HG03571 (cell line): ENCODE data around the gene CELF1.
A peak's percentile ranks its signal among the peaks of the same experiment; 100 is the strongest.
"Not testable (repeated sequence)": the region's sequence is repeated elsewhere in the genome, so short reads cannot be mapped to it uniquely, and the experiment has no call there.

Source experiments
- ATAC-seq: cut with Tn5 transposase; IDR thresholded peaks from one replicate; pipeline ENCODE4 v1.9.1; 2021; ENCODE audit not compliant: unreplicated experiment

The CELF1 gene

DNA sequence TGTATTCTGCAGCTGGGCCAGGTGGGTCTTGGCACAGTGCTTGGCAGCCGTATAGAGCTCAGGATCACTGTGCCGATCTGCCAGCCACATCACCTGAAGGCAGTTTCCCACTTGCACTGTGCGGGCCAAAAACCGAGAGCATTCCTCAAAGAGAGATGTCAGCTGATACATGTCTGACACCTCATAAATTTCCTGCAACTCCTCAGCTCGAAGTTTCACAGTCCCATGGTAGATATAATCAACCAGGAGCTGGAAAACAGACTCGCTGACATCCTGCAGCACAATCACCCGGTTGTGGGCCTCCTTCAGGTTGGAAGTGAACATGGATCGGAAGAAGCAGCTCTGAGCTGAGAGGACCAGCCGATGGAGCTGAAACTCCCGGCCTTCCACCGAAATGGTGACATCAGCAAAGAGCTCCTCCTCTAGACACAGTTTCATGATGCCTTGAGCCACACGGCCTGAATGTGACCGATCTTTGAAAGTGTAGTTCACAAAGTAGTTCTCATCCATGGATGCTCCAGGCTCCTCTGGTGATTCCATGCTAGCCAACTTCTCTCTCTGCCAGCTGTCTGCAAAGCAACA lies 24.6 kb upstream of the CELF1 start:
- ATAC-seq: no peak

DNA sequence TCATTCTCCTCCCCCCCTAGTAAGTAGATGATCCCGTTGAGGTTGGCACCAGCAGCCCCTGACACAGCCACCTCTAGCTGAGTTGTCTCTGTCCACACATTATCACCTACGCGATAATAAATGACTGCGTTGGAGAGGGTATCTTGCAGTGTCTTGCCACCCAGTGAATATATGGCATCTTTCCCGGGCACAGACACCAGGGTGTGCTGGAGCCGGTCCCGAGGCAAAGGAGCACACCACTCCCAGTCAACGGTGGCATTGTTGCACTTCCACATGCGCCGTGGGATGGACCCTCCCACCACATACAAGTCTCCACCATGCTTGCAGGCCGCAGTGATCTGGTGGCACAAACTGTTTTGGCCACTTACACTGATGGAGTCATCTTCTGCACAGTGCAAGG lies 20.4 kb upstream of the CELF1 start:
- ATAC-seq: no peak

DNA sequence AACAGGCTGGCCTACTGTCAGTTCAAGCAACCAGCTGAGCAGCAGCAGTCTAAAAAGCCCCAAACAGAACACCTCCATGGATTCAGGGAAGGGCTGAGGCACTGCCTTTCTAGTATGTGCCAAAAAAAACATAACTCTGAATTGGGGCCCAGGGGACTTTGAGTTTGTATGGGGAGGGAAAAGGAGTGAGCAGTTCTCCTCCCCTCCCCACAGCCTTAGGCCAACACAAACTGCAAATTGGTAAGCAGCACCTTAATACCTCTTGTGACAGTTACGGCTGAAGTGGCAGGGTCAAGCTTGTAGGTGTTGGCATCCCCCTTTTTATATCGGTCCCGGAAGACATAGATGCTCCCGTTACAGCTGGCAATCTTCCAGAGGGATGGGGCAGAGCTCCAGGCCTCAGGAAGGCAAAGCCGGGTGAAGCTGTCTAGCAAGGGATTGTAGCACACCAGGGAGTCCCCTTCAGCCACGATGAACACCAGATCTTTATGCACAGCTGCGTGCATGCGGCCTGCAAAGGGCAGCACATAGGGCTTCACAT lies 19.9 kb upstream of the CELF1 start:
- ATAC-seq: no peak

DNA sequence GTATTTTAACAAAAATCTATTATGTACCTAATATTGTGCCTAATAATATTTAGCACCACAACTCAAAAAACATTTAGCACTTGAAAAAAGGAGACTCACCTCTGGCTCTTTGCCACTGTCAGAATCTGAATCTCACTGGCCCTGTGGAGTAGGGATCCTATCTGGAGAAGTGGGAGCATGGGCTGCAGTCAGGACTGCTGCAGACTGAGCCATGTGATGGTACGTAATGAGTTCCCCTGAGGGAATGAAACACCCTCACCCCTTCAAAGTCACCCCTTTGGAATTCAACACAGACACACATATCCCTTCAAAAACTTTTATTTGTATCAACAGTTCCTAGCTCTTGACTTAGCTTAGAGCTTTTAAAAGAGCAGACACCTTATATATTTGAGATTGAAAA lies 19.0 kb upstream of the CELF1 start:
- ATAC-seq: no peak

DNA sequence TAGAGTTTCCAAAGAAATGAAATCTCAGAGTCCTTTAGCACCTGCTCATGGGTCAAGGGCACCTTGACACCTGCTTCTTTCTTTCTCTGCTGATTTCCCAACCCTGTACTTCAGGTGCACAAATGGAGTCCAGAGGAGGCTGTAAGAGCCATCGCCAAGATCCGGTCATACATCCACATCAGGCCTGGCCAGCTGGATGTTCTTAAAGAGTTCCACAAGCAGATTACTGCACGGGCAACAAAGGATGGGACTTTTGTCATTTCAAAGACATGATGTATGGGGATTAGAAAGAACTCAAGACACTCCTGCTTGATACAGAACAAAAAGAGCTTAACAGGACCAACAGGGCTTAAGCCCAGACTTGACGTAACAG lies 18.4 kb upstream of the CELF1 start:
- no peak for ATAC-seq

DNA sequence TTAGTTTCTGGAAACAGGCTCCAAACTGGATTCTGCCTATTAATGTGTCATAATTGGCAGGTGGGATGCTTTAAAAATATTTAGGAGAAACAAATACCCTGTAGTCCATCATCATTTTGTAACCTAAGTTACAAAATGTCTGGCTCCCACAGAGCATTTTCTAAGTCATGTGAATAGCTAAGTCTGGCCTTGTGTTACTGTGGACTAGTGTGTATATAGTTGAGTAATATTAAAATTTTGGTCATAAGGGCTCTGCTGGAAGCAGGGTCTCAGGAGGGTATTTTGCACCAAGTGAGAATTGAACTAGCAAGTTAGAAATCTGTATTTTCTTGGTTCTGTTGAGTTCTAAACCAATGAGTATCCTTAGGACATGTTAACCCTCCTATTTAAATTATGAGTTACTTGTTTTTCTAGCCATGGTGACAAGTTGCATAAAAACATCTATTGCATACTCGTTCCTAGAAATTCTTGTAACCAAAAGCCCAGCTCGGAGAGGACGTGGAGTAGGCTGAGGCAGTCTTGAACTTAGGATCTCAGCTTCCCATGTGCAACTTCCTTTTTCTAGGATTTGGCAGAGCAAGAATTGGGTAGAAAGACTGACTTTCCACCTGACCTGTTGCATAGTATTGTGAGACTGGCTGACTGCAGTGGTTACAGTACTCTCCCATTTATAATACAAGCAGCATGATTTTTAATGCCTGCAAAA lies 17.9 kb upstream of the CELF1 start:
- no peak for ATAC-seq

DNA sequence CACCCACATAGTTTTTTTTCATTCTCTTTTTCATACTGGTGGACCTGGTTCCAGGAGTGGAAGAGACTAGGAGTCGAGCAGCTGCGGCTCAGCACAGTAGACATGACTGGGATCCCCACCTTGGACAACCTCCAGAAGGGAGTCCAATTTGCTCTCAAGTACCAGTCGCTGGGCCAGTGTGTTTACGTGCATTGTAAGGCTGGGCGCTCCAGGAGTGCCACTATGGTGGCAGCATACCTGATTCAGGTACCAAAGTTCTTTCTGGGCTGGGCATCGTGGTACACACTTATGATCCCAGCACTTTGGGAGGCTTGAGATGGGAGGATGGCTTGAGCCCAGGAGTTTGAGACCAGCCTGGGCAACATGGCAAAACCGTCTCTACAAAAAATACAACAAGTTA lies 16.7 kb upstream of the CELF1 start:
- no peak for ATAC-seq

DNA sequence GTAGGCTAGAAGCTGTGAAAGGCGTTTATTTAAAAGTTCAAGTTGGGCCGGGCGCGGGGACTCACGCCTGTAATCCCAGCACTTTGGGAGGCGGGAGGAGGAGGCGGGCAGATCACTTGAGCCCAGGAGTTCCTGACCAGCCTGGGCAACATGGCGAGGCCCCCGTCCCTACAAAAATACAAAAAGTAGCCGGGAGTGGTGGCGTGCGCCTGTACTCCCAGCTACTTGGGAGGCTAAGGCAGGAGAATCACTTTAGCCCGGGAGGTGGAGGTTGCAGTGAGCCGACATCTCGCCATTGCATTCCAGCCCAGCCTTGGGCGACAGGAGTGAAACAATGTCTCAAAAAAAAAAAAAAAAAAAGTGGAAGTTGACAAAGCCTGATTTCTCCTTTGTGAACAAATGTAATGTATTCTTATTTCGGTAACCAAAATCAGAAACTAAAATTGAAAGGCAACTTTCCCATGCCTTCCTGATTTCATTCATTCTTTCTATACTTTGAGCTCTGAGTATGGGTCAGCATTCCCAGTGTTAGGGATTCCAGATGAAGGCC lies 13.3 kb upstream of the CELF1 start:
- peak; percentile 4 for ATAC-seq

DNA sequence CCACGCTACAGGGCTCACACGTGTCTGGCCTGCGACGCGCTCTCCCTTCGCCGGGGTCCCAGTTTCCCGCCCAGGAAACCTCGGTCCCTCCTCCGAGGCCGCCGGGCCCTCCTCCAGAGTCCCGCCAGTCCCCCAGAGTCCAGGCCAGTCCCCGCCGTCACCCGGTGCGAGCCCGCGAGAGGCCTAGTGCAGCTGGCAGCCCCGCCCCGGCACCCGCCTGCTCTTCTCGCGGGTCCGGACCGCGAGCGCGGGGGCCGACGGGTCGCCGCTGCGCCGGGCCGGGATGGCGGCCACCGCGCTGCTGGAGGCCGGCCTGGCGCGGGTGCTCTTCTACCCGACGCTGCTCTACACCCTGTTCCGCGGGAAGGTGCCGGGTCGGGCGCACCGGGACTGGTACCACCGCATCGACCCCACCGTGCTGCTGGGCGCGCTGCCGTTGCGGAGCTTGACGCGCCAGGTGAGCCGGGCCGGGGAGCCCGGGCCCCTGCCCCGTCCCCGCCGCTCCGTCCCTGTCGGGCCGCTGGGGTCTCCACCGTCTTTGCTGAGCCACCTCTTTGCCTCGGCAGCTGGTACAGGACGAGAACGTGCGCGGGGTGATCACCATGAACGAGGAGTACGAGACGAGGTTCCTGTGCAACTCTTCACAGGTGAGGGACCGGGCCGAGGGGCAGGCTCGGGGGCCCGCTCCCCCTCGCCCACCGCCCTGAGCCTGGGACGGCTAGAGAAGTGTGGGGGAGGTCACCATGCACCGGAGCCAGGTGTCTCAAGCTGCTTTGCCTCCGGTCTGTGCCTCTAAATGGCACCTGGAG lies 12.6 kb upstream of the CELF1 start, which contains the start of gene PTPMT1:
TSS of gene PTPMT1 (plus strand) at position 260 of the 809 bp plus-strand sequence. CDS start at position 284, 24 bp downstream.
- ATAC-seq: peak; percentile 87

DNA sequence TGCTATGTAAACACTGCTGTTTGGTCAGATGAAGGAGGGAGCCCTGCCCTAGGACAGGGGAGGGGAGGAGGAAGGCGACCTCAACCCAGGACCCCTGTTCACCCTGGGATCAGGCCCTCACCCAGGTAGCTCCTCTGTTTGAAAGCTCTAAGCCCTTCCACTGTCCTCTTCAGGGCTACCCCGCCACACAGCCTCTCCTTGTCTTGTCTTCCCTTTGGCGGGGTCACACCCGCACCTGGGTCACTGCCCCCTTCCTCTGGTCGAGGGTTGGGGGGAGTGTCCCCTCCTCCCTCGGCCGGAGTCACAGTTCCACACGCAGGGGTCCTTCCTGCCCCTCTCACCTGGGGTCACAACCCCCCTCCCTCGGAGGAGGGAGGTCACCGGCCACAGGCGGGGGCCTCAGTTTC lies 12.0 kb upstream of the CELF1 start:
- peak; percentile 12 for ATAC-seq

DNA sequence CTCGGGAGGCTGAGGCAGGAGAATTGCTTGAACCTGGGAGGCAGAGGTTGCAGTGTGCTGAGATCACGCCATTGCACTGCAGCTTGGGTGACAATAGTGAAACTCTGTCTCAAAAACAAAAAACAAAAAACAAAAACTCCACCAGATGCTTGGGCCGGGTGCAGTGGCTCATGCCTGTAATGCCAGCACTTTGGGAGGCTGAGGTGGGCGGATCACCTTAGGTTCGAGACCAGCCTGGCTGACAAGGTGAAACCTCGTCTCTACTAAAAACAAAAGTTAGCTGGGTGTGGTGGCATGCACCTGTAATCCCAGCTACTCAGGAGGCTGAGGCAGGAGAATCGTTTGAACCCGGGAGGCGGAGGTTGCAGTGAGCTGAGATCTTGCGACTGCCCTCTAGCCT lies 11.4 kb upstream of the CELF1 start:
- ATAC-seq: not testable (repeated sequence)

DNA sequence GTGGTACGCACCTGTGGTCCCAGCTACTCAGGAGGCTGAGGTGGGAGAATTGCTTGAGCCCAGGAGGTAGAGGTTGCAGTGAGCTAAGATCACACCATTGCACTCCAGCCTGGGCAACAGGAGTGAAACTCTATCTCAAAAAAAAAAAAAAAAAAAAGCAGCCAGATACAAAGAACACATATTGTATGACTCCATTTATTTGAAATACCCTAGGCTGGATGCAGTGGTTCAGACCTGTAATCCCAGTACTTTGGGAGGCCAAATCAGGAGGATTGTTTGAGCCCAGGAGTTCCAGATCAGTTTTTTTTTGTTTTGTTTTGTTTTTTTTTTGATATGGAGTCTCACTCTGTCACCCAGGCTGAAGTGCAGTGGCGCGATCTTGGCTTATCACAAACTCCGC lies 9.5 kb upstream of the CELF1 start:
- ATAC-seq: not testable (repeated sequence)

DNA sequence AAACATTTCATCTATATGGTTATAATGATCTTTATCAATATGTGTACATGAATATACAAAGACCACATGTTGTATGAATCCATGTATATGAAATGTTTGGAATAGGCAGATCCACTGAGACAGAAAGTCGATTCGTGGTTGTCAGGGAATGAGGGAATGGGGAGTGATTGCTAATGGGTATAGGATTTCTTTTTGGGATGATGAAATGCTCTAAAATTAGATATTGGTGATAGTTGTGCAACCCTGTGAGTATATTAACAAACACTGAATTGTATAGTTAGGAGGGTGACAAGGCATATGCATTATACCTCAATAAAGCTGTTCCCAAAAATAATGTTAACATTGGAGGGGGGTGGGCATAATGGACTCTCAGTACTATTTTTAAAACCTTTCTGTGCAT lies 7.5 kb upstream of the CELF1 start:
- no peak for ATAC-seq

DNA sequence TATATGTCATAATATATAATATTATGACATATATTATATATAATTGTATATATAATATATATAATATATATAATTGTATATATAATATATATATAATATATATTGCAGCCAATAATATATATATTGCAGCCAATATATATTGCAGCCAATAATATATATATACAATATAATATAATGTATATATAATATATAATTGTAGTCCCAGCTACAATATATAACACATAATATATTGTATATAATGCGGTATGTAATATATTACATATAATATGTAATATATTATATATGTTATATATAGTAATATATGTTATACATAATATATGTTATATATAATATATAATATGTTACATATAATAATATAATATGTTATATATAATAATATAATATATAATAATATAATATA lies 5.8 kb upstream of the CELF1 start:
- no peak for ATAC-seq

DNA sequence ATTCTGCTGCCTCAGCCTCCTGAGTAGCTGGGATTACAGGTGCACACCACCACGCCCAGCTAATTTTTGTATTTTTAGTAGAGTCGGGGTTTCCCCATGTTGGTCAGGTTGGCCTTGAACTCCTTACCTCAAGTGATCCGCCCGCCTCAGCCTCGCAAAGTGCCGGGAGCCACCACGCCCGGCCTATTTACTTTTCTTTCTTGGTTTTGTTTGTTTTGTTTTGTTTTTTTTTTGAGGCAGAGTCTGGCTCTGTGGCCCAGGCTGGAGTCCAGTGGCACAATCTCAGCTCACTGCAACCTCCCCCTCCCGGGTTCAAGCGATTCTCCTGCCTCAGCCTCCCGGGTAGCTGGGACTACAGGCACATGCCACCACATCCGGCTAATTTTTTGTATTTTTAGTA lies 4.1 kb upstream of the CELF1 start:
- ATAC-seq: not testable (repeated sequence)

DNA sequence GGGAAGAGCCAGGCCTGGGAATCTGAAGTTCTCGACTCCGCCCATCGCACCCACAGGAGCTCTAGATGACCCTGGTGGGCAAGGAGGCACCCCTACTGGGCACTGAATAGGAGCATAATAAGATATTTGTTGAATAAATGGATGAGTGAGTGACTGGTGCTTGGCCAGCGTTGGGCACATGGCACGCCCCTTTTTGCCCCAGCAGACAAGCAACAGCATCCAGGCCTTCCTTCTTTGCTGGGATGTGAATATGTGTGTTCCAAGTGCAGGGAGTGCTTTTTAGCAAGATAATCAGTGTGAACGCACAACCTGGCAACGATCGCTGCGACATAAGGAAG lies 443 bp upstream of the CELF1 start:
- peak; percentile 18 for ATAC-seq

DNA sequence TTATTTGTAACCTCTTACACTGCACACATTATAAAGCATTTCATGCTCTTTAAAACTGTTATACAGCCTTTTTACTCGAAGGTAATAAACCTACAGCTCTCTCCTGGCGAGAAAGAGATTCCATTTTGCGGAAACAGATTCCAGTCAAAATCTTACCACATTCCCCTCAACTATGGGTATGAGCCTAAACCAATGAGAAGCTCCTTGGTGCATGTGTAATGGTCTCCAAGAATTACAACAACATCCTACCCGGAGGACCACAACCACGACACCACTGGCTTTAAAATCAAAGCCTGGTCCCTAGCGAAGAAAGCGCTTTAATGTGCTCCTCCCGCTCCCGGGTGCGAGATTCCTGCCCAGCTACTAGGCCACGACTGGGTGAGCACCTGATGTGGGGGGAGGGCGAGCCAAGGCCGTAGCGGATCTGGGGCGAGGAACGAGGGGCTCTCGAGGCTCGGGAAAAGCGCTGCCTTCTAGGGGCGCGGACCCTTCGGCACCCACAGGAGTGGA lies 821 bp downstream of the CELF1 start:
- ATAC-seq: no peak

DNA sequence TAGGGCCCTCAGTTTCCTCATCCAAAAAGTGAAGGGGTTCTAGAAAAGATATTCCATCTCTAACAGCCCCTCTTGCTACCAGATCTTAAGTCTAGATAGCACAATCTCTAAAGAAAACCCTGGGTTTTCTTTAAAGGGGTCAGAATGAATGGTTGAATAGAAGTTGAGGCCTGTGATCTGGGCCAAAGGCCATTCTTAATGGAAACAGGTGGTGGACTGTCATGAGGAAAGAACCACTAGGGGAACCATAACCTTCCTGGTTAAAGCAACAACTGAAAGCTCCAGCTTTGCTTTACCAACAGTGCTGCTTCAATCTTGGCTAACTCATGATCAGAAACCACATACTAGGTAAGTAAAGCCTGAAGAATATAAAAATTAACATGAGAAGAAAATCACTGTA lies 1.8 kb downstream of the CELF1 start:
- ATAC-seq: no peak

DNA sequence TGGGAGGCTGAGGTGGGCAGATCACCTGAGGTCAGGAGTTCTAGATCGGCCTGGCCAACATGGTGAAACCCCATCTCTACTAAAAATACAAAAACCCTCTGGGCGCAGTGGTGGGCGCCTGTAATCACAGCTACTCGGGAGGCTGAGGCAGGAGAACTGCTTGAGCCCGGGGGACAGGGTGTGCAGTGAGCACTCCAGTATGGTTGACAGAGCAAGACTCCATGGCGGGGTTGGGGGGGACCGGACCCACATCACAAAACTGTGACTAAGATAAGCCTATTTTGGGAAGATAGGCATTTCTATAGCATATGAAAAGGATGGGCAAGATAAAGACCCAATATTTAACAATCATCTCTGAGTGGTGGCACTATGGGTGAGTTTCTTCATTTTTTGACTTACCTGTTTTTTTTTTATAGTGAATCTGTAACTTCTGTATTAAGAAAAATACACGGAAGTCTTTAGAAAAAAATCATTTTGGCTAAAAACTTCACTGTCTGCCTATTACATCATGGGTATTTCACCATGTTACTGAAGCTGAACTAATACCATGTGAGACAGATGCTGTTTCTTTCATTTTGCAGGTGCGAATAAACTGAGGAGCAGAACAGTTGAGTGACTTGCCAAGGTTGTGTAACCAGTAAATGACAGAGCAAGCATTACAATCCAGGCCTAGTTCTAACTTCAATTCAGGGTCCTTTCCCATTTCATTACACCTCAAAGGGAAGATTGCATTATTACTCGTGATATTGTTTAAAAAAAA lies 2.5 kb downstream of the CELF1 start:
- ATAC-seq: no peak

DNA sequence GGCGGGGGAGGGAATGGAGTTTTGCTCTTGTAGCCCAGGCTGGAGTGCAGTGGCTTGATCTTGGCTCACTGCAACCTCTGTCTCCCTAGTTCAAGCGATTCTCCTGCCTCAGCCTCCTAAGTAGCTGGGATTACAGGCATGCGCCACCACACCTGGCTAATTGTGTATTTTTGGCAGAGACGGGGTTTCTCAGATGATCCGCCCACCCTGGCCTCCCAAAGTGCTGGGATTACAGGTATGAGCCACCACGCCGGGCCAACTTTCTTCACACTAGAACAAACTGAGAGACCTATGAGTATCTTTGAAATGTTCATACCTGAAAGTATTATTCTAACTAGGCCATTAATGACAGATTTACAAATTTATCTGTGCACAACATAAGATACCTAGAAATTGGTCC lies 6.7 kb downstream of the CELF1 start:
- ATAC-seq: not testable (repeated sequence)

DNA sequence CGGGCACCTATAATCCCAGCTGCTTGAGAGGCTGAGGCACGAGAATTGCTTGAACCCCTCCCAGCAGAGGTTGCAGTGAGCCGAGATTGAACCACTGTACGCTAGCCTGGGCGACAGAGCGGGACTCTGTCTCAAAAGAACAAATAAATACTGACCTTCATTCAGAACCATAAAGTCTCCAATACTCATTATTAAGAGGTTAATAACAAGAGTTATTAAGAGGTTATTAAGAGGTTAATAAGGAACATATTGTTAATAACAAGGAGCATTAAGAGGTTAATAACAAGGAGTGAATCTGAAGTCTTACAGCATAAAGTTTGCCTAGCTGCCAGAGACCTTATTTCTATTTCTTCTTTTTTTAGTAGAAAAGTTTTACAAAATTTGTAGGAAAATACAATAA lies 7.6 kb downstream of the CELF1 start:
- ATAC-seq: no peak
